Neuron (in vitro differentiated cells): ENCODE results near the gene VWC2.

Experiments
- H2AFZ ChIP-seq: one replicate; pipeline ENCODE4 v1.6.1; 2013; ENCODE audit warnings: low read depth, mild to moderate bottlenecking, inconsistent platforms, low read length, moderate library complexity
- H3K27me3 ChIP-seq: one replicate; pipeline ENCODE4 v1.6.1; 2013; ENCODE audit warnings: low read length; ENCODE audit not compliant: insufficient read depth
- H3K36me3 ChIP-seq: one replicate; pipeline ENCODE4 v1.6.1; 2013; ENCODE audit warnings: low read length; ENCODE audit not compliant: insufficient read depth
- H3K4me1 ChIP-seq: one replicate; pipeline ENCODE4 v1.6.1; 2013; ENCODE audit warnings: low read length; ENCODE audit not compliant: insufficient read depth
- H3K4me3 ChIP-seq: 2 replicates; pipeline ENCODE4 v1.5.1; 2013; ENCODE audit warnings: mild to moderate bottlenecking, low read length, moderate library complexity
- H3K9me3 ChIP-seq: one replicate; pipeline ENCODE4 v1.6.1; 2013; ENCODE audit warnings: low read length

VWC2 gene

DNA sequence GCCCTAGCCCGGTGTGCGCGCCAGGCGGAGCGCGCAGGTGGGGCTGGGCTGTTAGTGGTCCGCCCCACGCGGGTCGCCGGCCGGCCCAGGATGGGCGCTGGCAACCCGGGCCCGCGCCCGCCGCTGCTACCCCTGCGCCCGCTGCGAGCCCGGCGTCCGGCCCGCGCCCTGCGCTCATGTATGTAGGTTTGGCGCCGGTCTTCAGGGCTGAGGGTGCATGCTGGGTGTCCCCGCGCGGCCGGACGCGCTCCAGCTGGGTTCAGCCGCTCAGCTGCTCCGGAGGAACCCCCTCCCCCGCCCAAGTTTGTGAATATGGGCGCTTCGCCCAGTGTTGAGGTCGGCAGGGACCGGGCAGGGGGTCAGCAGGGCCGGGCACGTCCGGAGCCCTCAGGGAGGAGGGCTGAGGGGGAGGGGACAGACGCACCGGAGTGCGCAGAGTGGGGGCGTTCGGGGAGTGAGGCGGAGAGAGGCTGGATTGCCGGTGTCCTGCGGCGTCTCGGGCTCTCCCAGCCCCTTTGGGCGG is 559 bp downstream of the VWC2 start:
- Histone ChIP-seq H3K27me3 (peaks cover 67% of the 10 kb centered on the region), H3K4me3 (peak overlapping the region; percentile 28)

DNA sequence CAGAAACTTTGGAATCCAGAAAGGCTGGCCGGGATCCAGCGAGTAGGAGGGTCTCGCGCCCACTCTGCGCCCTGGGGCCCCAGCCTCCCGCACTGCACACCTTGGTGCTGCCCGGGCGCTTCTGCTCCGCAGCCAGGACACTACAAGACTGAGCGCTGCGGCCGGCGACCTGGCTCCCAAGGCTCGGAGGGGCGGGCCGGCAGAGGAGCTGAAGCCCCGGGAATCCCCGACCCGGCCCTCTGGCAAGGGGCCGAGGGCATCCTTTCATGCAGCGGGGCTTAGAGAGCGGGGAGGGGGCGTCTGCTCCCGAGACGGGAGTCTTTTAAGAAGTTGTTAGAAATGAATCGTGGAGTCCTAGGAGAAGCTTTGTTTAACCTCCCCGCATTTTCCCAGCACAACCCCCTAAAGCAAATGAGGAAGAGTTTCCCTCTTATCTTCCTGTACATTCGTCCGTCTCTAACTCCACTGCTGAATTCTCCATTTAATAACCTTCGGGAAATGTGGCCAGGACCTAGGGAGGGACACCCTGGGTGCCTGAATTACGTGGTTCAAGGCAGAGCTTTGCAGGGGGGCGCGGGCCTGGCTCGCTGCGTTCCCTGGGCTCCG is 1.1 kb downstream of the VWC2 start:
- H3K4me3 ChIP-seq, result peak overlapping the region; percentile 19

More for the DNA sequence above, 559 bp downstream of the VWC2 start:
- no peaks in the 10 kb centered on the region for H3K36me3 ChIP-seq
- H3K4me1 ChIP-seq, result peaks cover 18% of the 10 kb centered on the region
- H3K9me3 ChIP-seq, result no peaks in the 10 kb centered on the region
- peak overlapping the region; percentile 51 for H2AFZ ChIP-seq

DNA sequence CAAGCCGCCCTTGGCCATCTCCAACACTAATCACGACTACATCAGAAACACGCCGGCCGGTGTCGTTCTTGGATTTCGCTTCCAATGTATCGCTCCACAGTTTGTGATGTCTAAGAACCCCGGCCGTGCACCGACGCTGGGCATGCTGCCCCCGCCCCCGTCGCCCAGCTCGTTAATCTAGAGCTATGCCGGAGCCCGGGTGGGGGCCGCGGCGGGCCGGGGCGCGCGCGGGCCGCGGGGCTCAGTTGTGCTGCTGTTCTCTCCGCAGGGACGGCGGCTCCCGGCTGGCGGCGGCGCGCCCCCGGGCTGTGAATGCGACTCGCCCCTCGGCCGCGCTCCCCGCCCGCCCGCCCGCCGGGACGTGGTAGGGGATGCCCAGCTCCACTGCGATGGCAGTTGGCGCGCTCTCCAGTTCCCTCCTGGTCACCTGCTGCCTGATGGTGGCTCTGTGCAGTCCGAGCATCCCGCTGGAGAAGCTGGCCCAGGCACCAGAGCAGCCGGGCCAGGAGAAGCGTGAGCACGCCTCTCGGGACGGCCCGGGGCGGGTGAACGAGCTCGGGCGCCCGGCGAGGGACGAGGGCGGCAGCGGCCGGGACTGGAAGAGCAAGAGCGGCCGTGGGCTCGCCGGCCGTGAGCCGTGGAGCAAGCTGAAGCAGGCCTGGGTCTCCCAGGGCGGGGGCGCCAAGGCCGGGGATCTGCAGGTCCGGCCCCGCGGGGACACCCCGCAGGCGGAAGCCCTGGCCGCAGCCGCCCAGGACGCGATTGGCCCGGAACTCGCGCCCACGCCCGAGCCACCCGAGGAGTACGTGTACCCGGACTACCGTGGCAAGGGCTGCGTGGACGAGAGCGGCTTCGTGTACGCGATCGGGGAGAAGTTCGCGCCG is 1.9 kb downstream of the VWC2 start:
- Histone ChIP-seq H3K36me3 (no peaks in the 10 kb centered on the region), H3K9me3 (no peaks in the 10 kb centered on the region), H3K4me1 (peaks cover 18% of the 10 kb centered on the region), H2AFZ (peak overlapping the region; percentile 40), H3K4me3 (peak overlapping the region; percentile 19), H3K27me3 (peaks cover 75% of the 10 kb centered on the region)

More for the DNA sequence above, 1.1 kb downstream of the VWC2 start:
- Histone ChIP-seq H3K9me3 (no peaks in the 10 kb centered on the region), H3K36me3 (no peaks in the 10 kb centered on the region), H3K27me3 (peaks cover 70% of the 10 kb centered on the region), H3K4me1 (peaks cover 18% of the 10 kb centered on the region), H2AFZ (peak overlapping the region; percentile 51)

DNA sequence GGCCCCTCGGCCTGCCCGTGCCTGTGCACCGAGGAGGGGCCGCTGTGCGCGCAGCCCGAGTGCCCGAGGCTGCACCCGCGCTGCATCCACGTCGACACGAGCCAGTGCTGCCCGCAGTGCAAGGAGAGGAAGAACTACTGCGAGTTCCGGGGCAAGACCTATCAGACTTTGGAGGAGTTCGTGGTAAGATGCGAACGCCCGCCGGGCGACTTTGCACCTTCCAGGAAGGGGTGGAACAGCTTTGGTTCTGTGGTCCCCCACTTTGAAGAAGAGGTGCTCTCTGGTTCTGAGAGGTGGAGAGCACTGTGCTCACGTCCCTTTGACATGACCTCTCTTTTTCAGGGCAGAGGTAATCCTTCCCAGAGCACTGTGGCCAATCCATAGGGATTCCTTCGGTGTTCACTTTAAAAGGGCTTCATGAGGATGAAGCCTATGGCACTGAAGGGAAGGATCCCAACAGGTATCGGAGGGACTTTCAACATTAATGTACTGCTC is 2.6 kb downstream of the VWC2 start:
- peaks cover 75% of the 10 kb centered on the region for H3K27me3 ChIP-seq
- H3K4me1 ChIP-seq, result peaks cover 18% of the 10 kb centered on the region
- H2AFZ ChIP-seq, result no peak overlapping the region
- no peaks in the 10 kb centered on the region for H3K9me3 ChIP-seq
- no peaks in the 10 kb centered on the region for H3K36me3 ChIP-seq
- no peak overlapping the region for H3K4me3 ChIP-seq

DNA sequence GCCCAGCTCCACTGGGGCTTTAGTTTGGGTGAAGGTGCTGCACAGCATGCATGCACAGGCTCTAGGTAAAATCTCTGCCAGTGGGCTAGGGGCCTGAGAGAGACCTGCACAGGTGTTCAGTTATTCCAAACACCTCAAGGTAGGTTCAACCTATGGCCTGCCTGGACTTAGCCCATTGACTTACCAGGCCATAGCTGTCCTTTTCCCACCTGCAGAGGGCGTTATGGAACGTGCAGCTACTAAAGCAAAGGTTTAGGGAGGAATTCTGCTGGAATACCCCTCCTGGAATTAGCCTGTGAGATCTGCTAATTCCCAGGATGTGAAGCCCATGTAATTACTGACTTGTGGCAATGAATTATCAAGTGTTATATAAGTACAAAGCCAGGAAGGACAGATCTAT is 3.6 kb downstream of the VWC2 start:
- no peak overlapping the region for H3K4me3 ChIP-seq
- H3K36me3 ChIP-seq, result no peaks in the 10 kb centered on the region
- peaks cover 18% of the 10 kb centered on the region for H3K4me1 ChIP-seq
- no peak overlapping the region for H2AFZ ChIP-seq
- peaks cover 66% of the 10 kb centered on the region for H3K27me3 ChIP-seq
- H3K9me3 ChIP-seq, result no peaks in the 10 kb centered on the region

DNA sequence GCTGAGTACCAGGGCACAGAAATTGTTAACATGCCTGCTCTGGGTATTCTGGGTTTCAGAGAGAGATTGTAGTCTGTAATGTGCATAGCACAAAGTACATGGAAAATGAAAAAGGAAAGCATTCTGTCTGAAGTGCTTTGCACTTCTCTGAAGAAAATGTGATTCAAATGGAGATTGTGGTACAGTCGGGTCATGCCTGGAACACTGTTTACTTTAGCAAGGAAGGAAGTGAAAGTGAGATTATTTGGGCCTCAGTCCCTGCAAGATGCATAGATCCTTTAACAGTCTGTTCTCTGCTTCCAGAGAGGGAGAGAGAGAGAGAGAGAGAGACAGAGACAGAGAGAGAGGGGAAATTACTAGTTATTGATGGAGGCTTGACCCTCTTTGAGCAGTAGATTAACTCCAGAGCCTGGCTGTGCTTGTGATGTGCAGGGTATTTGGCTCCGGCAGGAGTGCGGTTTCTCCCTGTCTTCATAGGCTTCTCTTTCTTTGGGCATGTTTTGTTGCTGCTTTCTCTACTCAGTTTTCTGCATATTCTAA is 5.4 kb downstream of the VWC2 start:
- Histone ChIP-seq H3K9me3 (no peaks in the 10 kb centered on the region), H3K4me1 (peaks cover 16% of the 10 kb centered on the region), H3K27me3 (peaks cover 50% of the 10 kb centered on the region), H3K36me3 (no peaks in the 10 kb centered on the region), H3K4me3 (no peak overlapping the region), H2AFZ (no peak overlapping the region)

DNA sequence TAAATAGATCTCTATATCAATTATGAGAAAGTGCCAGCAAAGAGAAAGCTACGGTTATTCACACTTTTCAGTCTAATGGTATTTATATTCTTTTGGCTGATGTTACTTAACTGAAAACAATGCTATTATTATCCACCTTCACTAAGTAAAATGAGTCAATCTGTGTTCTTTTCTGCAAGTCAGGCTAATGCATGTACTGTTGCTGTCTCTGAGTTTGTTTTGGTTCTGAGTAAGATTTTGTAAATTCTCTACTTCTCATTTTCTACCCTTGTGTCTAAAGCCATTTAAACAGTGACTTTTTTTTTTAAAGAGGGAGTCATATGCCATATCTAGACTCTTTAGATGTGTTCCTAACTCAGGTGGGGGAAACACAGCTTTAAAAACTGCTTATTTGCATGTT is 7.5 kb downstream of the VWC2 start:
- Histone ChIP-seq H3K36me3 (no peaks in the 10 kb centered on the region), H3K4me1 (no peaks in the 10 kb centered on the region), H3K27me3 (peaks cover 30% of the 10 kb centered on the region), H2AFZ (no peak overlapping the region), H3K9me3 (no peaks in the 10 kb centered on the region), H3K4me3 (no peak overlapping the region)

DNA sequence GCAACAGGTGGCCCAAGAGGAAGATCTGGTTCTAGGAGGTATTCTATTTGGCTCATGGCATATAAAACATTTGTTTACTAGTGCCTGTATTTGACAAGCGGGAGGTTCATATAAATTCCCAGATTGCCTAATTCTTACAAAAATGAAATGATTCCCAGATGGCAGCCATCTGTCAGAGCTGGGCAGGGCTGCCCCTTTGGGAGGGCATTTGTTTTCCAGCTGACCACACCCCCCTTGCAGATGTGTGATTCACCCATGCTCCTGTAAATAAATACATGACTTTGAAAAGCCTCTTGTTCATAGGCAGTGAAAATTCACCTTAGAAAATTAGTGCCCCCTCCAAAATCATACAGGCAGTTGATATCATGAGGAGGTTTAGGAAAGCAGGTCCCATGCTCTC is 8.6 kb downstream of the VWC2 start:
- H3K4me3 ChIP-seq, result no peak overlapping the region

DNA sequence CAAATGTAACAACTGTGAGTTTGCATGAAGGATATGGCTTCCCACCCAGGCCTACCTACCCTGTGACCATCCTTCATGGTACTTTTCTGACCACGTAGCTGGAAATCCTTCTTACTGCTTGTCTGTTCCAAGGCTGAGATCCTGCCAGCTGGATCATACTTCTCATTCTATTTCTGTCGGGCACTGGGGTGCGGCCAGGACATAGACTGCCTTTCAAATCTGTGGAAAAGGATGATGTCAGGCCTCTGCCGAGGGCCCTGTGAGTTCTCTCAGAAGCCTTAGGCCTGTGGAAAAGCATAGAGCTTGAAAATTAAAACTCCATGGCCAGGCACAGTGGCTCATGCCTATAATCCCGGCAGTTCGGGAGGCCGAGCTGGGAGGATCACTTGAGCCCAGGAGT is 10.0 kb downstream of the VWC2 start:
- Histone ChIP-seq H3K36me3 (no peaks in the 10 kb centered on the region), H2AFZ (no peak overlapping the region), H3K4me1 (no peaks in the 10 kb centered on the region), H3K9me3 (no peaks in the 10 kb centered on the region), H3K4me3 (no peak overlapping the region), H3K27me3 (peaks cover 12% of the 10 kb centered on the region)

More for the DNA sequence above, 8.6 kb downstream of the VWC2 start:
- Histone ChIP-seq H3K4me1 (no peaks in the 10 kb centered on the region), H3K9me3 (no peaks in the 10 kb centered on the region), H3K36me3 (no peaks in the 10 kb centered on the region), H2AFZ (no peak overlapping the region), H3K27me3 (peaks cover 20% of the 10 kb centered on the region)

DNA sequence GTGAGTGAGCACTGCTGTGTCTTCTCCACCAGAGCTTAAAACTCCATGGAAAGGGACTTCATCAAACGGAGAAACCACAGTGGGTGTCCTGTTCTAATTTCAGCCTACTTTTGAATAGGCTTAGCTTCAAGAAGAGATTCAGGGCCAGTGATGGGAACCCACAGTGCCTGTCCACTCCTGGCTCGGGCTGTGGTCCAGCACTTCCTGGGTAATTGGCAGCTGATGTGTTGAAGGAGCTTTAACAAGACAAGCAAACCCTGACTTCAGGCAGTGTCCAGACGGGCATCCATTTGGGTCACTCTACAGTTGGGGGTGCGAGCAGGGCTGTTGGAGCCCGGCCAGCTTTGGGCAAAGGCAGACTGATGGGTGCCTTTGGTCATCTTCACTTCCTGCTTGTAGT is 14.5 kb downstream of the VWC2 start:
- Histone ChIP-seq H3K9me3 (no peaks in the 10 kb centered on the region), H3K4me1 (peaks cover 5% of the 10 kb centered on the region), H3K27me3 (no peaks in the 10 kb centered on the region), H3K4me3 (no peak overlapping the region), H2AFZ (no peak overlapping the region), H3K36me3 (no peaks in the 10 kb centered on the region)

DNA sequence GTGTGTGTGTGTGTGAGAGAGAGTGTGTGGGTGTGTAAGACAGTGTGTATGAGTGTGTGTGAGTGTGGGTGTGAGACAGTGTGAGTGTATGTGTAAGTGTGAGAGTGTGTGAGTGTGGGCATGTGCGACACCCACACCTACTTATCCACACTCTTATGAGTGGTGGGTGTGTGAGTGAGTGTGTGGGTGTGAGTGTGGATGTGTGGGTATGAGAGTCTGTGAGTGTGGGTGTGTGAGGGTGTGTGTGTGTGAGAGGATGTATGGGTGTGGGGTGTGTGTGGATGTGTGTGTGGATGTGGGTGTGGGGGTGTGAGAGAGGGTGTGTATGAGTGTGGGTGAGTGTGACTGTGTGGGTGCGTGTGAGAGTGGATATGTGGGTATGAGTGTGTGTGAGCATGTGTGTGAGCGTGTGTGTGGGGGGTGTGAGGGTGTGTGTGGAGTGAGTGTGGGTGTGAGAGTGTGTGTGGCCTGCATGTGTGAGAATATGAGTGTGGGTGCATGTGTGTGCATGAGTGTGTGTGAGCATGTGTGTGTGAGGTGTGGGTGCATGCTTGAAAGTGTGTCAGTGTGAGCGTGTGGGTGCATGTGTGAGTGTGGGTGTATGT is 15.1 kb downstream of the VWC2 start:
- Histone ChIP-seq H3K36me3 (no peaks in the 10 kb centered on the region), H3K9me3 (no peaks in the 10 kb centered on the region), H3K27me3 (no peaks in the 10 kb centered on the region), H3K4me3 (no peak overlapping the region), H3K4me1 (peaks cover 5% of the 10 kb centered on the region), H2AFZ (no peak overlapping the region)

DNA sequence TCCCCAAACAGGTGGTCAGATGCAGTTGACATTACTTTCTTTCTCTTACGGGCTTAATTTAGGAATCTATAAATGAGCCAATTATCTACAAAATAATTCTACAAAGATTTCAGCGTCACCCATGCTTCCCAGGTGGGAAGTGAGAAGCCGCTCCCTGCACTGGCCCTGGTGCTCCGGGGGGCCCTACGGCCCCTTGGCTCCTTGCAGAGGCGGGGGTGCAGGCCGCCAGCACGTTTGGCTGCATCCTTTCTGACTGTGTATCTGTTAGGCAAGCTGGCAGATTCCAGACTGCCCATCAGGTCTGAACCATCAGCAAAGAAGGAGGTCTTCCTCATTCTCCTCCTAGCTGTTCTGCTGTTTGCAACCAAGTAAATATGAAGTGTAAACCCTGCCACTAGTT is 16.3 kb downstream of the VWC2 start:
- H3K36me3 ChIP-seq, result no peaks in the 10 kb centered on the region
- no peak overlapping the region for H3K4me3 ChIP-seq
- H2AFZ ChIP-seq, result no peak overlapping the region
- H3K27me3 ChIP-seq, result no peaks in the 10 kb centered on the region
- no peaks in the 10 kb centered on the region for H3K9me3 ChIP-seq
- H3K4me1 ChIP-seq, result peaks cover 5% of the 10 kb centered on the region

DNA sequence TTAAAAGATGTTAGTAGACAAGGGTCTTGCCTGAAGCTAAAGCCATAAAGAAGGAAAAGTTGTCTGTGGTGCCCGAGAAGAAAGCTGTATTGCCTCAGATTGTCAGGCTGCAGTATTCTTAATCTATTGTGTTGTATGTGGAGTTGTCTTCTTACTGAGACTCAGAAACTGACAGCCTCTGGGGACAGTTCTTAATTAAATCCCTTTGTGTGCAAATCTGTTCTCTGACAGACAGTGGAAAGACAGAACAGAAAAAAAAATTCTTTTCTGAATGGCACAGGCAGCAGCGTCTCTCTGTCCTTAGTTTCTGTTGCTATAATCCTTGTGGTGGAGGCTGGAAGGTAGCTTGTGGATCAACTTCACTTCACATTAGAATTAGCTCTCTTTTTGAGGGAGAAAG is 16.8 kb downstream of the VWC2 start:
- no peak overlapping the region for H3K4me3 ChIP-seq
- no peaks in the 10 kb centered on the region for H3K9me3 ChIP-seq
- H3K27me3 ChIP-seq, result no peaks in the 10 kb centered on the region
- H2AFZ ChIP-seq, result no peak overlapping the region
- no peaks in the 10 kb centered on the region for H3K36me3 ChIP-seq
- peaks cover 5% of the 10 kb centered on the region for H3K4me1 ChIP-seq
